Measurements from ENCODE around the gene DCC. TPM values are rescaled to one million over a fixed set of nuclear protein-coding genes. Genes with fewer than 3 reads are reported as not detected.

Gene DCC
- total RNA-seq, 1 experiment from 2014 or later, result 0.72 TPM

GRCh38 chr18:52409727-52410126 lies 69.7 kb downstream of the DCC start (continued):
- TF ChIP-seq ZNF317 (CRISPR knock-in tag; IDR thresholded peaks at IDR 0.05; ENCODE audit: borderline replicate concordance, low read depth), result no peak
- no peak for TF ChIP-seq CREB1 (CRISPR knock-in tag; IDR thresholded peaks at IDR 0.05)

- ChIA-PET CTCF (no interaction called here), POLR2A (no interaction called here)
- TF ChIP-seq SMAD3 (CRISPR knock-in tag; IDR thresholded peaks at IDR 0.05; ENCODE audit: borderline replicate concordance), result no peak
- TF ChIP-seq ZNF396 (CRISPR knock-in tag; IDR thresholded peaks at IDR 0.05; ENCODE audit: borderline replicate concordance), result no peak
- no peak for TF ChIP-seq ELF4 (CRISPR knock-in tag; IDR thresholded peaks at IDR 0.05; ENCODE audit: low read depth)
- no peak for TF ChIP-seq AR (CRISPR knock-in tag; IDR thresholded peaks at IDR 0.05)
- TF ChIP-seq TEAD1 (CRISPR knock-in tag; IDR thresholded peaks at IDR 0.05), result no peak
- no peak for TF ChIP-seq ZNF121 (CRISPR knock-in tag; IDR thresholded peaks at IDR 0.05)
- no peak for TF ChIP-seq IRF2 (CRISPR knock-in tag; IDR thresholded peaks at IDR 0.05; ENCODE audit: borderline replicate concordance, low read depth)
- TF ChIP-seq ZSCAN18 (CRISPR knock-in tag; IDR thresholded peaks at IDR 0.05), result no peak
- TF ChIP-seq NR2C2 (CRISPR knock-in tag; IDR thresholded peaks at IDR 0.05), result no peak
- TF ChIP-seq CTCF (IDR thresholded peaks at IDR 0.05), result no peak
- TF ChIP-seq MAX (CRISPR knock-in tag; IDR thresholded peaks at IDR 0.05), result no peak
- no peak for TF ChIP-seq NFYB (CRISPR knock-in tag; conservative IDR thresholded peaks at IDR 0.05; ENCODE audit: low read depth)
- no peak for TF ChIP-seq JUN (CRISPR knock-in tag; IDR thresholded peaks at IDR 0.05)
- TF ChIP-seq FOXJ3 (CRISPR knock-in tag; IDR thresholded peaks at IDR 0.05; ENCODE audit: borderline replicate concordance), result no peak
- no peak for TF ChIP-seq MYBL2 (CRISPR knock-in tag; IDR thresholded peaks at IDR 0.05)
- TF ChIP-seq E2F1 (CRISPR knock-in tag; IDR thresholded peaks at IDR 0.05), result no peak
- TF ChIP-seq PRDM15 (CRISPR knock-in tag; IDR thresholded peaks at IDR 0.05), result no peak
- no peak for TF ChIP-seq ZNF138 (CRISPR knock-in tag; conservative IDR thresholded peaks at IDR 0.05)
- TF ChIP-seq FOXP4 (CRISPR knock-in tag; IDR thresholded peaks at IDR 0.05), result no peak
- DNase-seq (ENCODE audit: low spot score) (no peak), ATAC-seq (no peak)
- no peaks in the 10 kb centered on the region for H3K27me3 Mint-ChIP-seq (ENCODE audit: low read depth)
- no peak overlapping the region for H3K4me3 Mint-ChIP-seq
- H3K27ac Mint-ChIP-seq, result no peak overlapping the region
- peaks cover 4% of the 10 kb centered on the region; the same call in 1 of the 2 replicates for H3K4me1 Mint-ChIP-seq
- H3K9me3 Mint-ChIP-seq, result peaks cover 11% of the 10 kb centered on the region
- no peaks in the 10 kb centered on the region for H3K36me3 Mint-ChIP-seq
Measured at GRCh38 chr18:52415131-52415530, 75.1 kb downstream of the DCC start.
